Stimulated activated naive CD8-positive, alpha-beta T cell treated with anti-CD3 and anti-CD28 coated beads, Interleukin-15, Interleukin-2, amounts not matched to agents 100 ng/mL and 50 ng/mL, for 24 hours (primary cell): ENCODE measurements around the gene PRDM2.

Experiments used
- H3K27ac Mint-ChIP-seq: one replicate; pipeline ENCODE4 v1.8.0; 2021; ENCODE audit warnings: mild to moderate bottlenecking, mixed read lengths
- H3K27me3 Mint-ChIP-seq: one replicate; pipeline ENCODE4 v1.8.0; 2021; ENCODE audit warnings: mixed read lengths
- H3K36me3 Mint-ChIP-seq: one replicate; pipeline ENCODE4 v1.8.0; 2021; ENCODE audit warnings: low read depth, mixed read lengths
- H3K4me1 Mint-ChIP-seq: one replicate; pipeline ENCODE4 v1.8.0; 2021; ENCODE audit warnings: low read depth, mixed read lengths
- H3K4me3 Mint-ChIP-seq: one replicate; pipeline ENCODE4 v1.8.0; 2021; ENCODE audit warnings: mild to moderate bottlenecking, mixed read lengths
- H3K9me3 Mint-ChIP-seq: one replicate; pipeline ENCODE4 v1.8.0; 2021; ENCODE audit warnings: mixed read lengths

Gene PRDM2

GRCh38 chr1:13826009-13826408 lies 126.0 kb downstream of the PRDM2 start:
- no peaks in the 10 kb centered on the region for H3K4me1 Mint-ChIP-seq
- no peak overlapping the region for H3K27ac Mint-ChIP-seq
- H3K36me3 Mint-ChIP-seq, result peaks cover 10% of the 10 kb centered on the region
- H3K27me3 Mint-ChIP-seq, result no peaks in the 10 kb centered on the region
- no peak overlapping the region for H3K4me3 Mint-ChIP-seq
- H3K9me3 Mint-ChIP-seq, result no peaks in the 10 kb centered on the region

- no peak overlapping the region for H3K4me3 Mint-ChIP-seq
- no peaks in the 10 kb centered on the region for H3K4me1 Mint-ChIP-seq
- no peak overlapping the region for H3K27ac Mint-ChIP-seq
- H3K27me3 Mint-ChIP-seq, result no peaks in the 10 kb centered on the region
- peaks cover 10% of the 10 kb centered on the region for H3K36me3 Mint-ChIP-seq
- no peaks in the 10 kb centered on the region for H3K9me3 Mint-ChIP-seq
These were observed 126.6 kb downstream of the PRDM2 start for GRCh38 chr1:13826591-13826990.

GRCh38 chr1:13828454-13829151 lies 128.6 kb downstream of the PRDM2 start:
- Mint-ChIP-seq H3K27ac (no peak overlapping the region), H3K4me3 (no peak overlapping the region), H3K27me3 (peaks cover 3% of the 10 kb centered on the region)

GRCh38 chr1:13829152-13829769 lies 129.3 kb downstream of the PRDM2 start:
- Mint-ChIP-seq H3K27me3 (peaks cover 4% of the 10 kb centered on the region), H3K27ac (no peak overlapping the region), H3K4me3 (no peak overlapping the region), H3K9me3 (no peaks in the 10 kb centered on the region), H3K36me3 (peaks cover 4% of the 10 kb centered on the region), H3K4me1 (no peaks in the 10 kb centered on the region)

More at GRCh38 chr1:13828454-13829151, 128.6 kb downstream of the PRDM2 start:
- H3K36me3 Mint-ChIP-seq, result peaks cover 4% of the 10 kb centered on the region
- H3K9me3 Mint-ChIP-seq, result no peaks in the 10 kb centered on the region
- H3K4me1 Mint-ChIP-seq, result no peaks in the 10 kb centered on the region

- Mint-ChIP-seq H3K4me1 (no peaks in the 10 kb centered on the region), H3K36me3 (no peaks in the 10 kb centered on the region), H3K9me3 (no peaks in the 10 kb centered on the region), H3K4me3 (no peak overlapping the region), H3K27me3 (peaks cover 4% of the 10 kb centered on the region), H3K27ac (no peak overlapping the region)
These were observed 130.2 kb downstream of the PRDM2 start for GRCh38 chr1:13830170-13830569.

- Mint-ChIP-seq H3K9me3 (no peaks in the 10 kb centered on the region), H3K36me3 (no peaks in the 10 kb centered on the region), H3K27ac (no peak overlapping the region), H3K4me1 (no peaks in the 10 kb centered on the region), H3K4me3 (no peak overlapping the region), H3K27me3 (peaks cover 7% of the 10 kb centered on the region)
These were observed 130.8 kb downstream of the PRDM2 start for GRCh38 chr1:13830616-13831280.

- Mint-ChIP-seq H3K27ac (no peak overlapping the region), H3K36me3 (no peaks in the 10 kb centered on the region), H3K27me3 (peaks cover 17% of the 10 kb centered on the region), H3K4me1 (no peaks in the 10 kb centered on the region), H3K9me3 (no peaks in the 10 kb centered on the region), H3K4me3 (no peak overlapping the region)
These were observed 132.1 kb downstream of the PRDM2 start for GRCh38 chr1:13832100-13832499.

GRCh38 chr1:13832536-13832935 lies 132.5 kb downstream of the PRDM2 start:
- H3K36me3 Mint-ChIP-seq, result no peaks in the 10 kb centered on the region
- H3K9me3 Mint-ChIP-seq, result no peaks in the 10 kb centered on the region
- no peak overlapping the region for H3K4me3 Mint-ChIP-seq
- H3K27ac Mint-ChIP-seq, result no peak overlapping the region
- peaks cover 20% of the 10 kb centered on the region for H3K27me3 Mint-ChIP-seq
- no peaks in the 10 kb centered on the region for H3K4me1 Mint-ChIP-seq

GRCh38 chr1:13836136-13836535 lies 136.1 kb downstream of the PRDM2 start:
- H3K4me3 Mint-ChIP-seq, result no peak overlapping the region
- H3K9me3 Mint-ChIP-seq, result no peaks in the 10 kb centered on the region
- H3K27ac Mint-ChIP-seq, result no peak overlapping the region
- no peaks in the 10 kb centered on the region for H3K36me3 Mint-ChIP-seq
- no peaks in the 10 kb centered on the region for H3K4me1 Mint-ChIP-seq
- peaks cover 29% of the 10 kb centered on the region for H3K27me3 Mint-ChIP-seq

GRCh38 chr1:13836631-13837030 lies 136.6 kb downstream of the PRDM2 start:
- Mint-ChIP-seq H3K4me3 (no peak overlapping the region), H3K27me3 (peaks cover 34% of the 10 kb centered on the region), H3K9me3 (no peaks in the 10 kb centered on the region), H3K36me3 (no peaks in the 10 kb centered on the region), H3K4me1 (no peaks in the 10 kb centered on the region), H3K27ac (no peak overlapping the region)

GRCh38 chr1:13838236-13838635 lies 138.2 kb downstream of the PRDM2 start:
- Mint-ChIP-seq H3K4me3 (no peak overlapping the region), H3K27me3 (peaks cover 48% of the 10 kb centered on the region), H3K27ac (no peak overlapping the region), H3K4me1 (no peaks in the 10 kb centered on the region), H3K36me3 (no peaks in the 10 kb centered on the region), H3K9me3 (no peaks in the 10 kb centered on the region)

GRCh38 chr1:13842497-13842896 lies 142.5 kb downstream of the PRDM2 start:
- Mint-ChIP-seq H3K4me1 (no peaks in the 10 kb centered on the region), H3K36me3 (no peaks in the 10 kb centered on the region), H3K9me3 (no peaks in the 10 kb centered on the region), H3K27ac (no peak overlapping the region), H3K27me3 (peaks cover 61% of the 10 kb centered on the region), H3K4me3 (no peak overlapping the region)

GRCh38 chr1:13851726-13852125 lies 151.7 kb downstream of the PRDM2 start:
- Mint-ChIP-seq H3K27ac (no peak overlapping the region), H3K4me1 (no peaks in the 10 kb centered on the region), H3K4me3 (no peak overlapping the region), H3K27me3 (peaks cover 13% of the 10 kb centered on the region), H3K9me3 (peaks cover 13% of the 10 kb centered on the region), H3K36me3 (no peaks in the 10 kb centered on the region)

GRCh38 chr1:13855554-13855953 lies 155.6 kb downstream of the PRDM2 start:
- no peaks in the 10 kb centered on the region for H3K36me3 Mint-ChIP-seq
- H3K27me3 Mint-ChIP-seq, result peaks cover 4% of the 10 kb centered on the region
- H3K27ac Mint-ChIP-seq, result no peak overlapping the region
- no peak overlapping the region for H3K4me3 Mint-ChIP-seq
- peaks cover 11% of the 10 kb centered on the region for H3K9me3 Mint-ChIP-seq
- no peaks in the 10 kb centered on the region for H3K4me1 Mint-ChIP-seq

GRCh38 chr1:13860031-13860430 lies 160.0 kb downstream of the PRDM2 start:
- Mint-ChIP-seq H3K27me3 (peaks cover 13% of the 10 kb centered on the region), H3K9me3 (peaks cover 6% of the 10 kb centered on the region), H3K27ac (no peak overlapping the region), H3K4me3 (no peak overlapping the region), H3K4me1 (no peaks in the 10 kb centered on the region), H3K36me3 (no peaks in the 10 kb centered on the region)
